NCI-H82 treated with DMSO at 0.1 percent for 48 hours (cell line): Measurements from ENCODE around the gene KRT12.
"Not testable (repeated sequence)": the region's sequence is repeated elsewhere in the genome, so short reads cannot be mapped to it uniquely, and the experiment has no call there.

ENCODE experiments used
- DNase-seq: peaks from one replicate; lab custom pipeline; 2025; ENCODE audit not compliant: unreplicated experiment; lab: John Stamatoyannopoulos, UW

The KRT12 gene

GRCh38 chr17:40884708-40885512 lies 17.9 kb upstream of the KRT12 start, which contains the start of gene KRT20:
Gene KRT20 (minus strand): TSS chr17:40885242. CDS start chr17:40885185, 57 bp downstream.
- DNase-seq, result no peak

- DNase-seq, result no peak
Observed at GRCh38 chr17:40883626-40884334, 16.8 kb upstream of the KRT12 start.

- DNase-seq, result no peak
Observed at GRCh38 chr17:40883031-40883430, 16.0 kb upstream of the KRT12 start.

GRCh38 chr17:40879026-40879425 lies 12.0 kb upstream of the KRT12 start:
- no peak for DNase-seq

- no peak for DNase-seq
Observed at GRCh38 chr17:40878044-40878443, 11.0 kb upstream of the KRT12 start.

GRCh38 chr17:40873801-40874200 lies 6.8 kb upstream of the KRT12 start:
- no peak for DNase-seq

GRCh38 chr17:40873255-40873654 lies 6.2 kb upstream of the KRT12 start:
- DNase-seq, result no peak

GRCh38 chr17:40872416-40872815 lies 5.4 kb upstream of the KRT12 start:
- DNase-seq, result no peak

- DNase-seq, result no peak
Observed at GRCh38 chr17:40871316-40871715, 4.3 kb upstream of the KRT12 start.

- no peak for DNase-seq
Observed at GRCh38 chr17:40870136-40870535, 3.1 kb upstream of the KRT12 start.

GRCh38 chr17:40864661-40865390 lies 2.2 kb downstream of the KRT12 start:
- no peak for DNase-seq

- no peak for DNase-seq
Observed at GRCh38 chr17:40862985-40863733, 3.9 kb downstream of the KRT12 start.

GRCh38 chr17:40859536-40859935 lies 7.5 kb downstream of the KRT12 start:
- DNase-seq, result peak; percentile 4

GRCh38 chr17:40858667-40859066 lies 8.4 kb downstream of the KRT12 start:
- not testable (repeated sequence) for DNase-seq

GRCh38 chr17:40857535-40857934 lies 9.5 kb downstream of the KRT12 start:
- no peak for DNase-seq

GRCh38 chr17:40854175-40854814 lies 12.7 kb downstream of the KRT12 start:
- DNase-seq, result no peak

GRCh38 chr17:40852364-40852763 lies 14.7 kb downstream of the KRT12 start:
- no peak for DNase-seq

- no peak for DNase-seq
Observed at GRCh38 chr17:40850293-40850972, 16.6 kb downstream of the KRT12 start.

- DNase-seq, result no peak
Observed at GRCh38 chr17:40849723-40850122, 17.3 kb downstream of the KRT12 start.
